Measurements from ENCODE around the gene CYFIP2.

GRCh38 chr5:157390551-157391297 is 124.8 kb downstream of the CYFIP2 start:
- TF ChIP-seq CTCF (conservative IDR thresholded peaks at IDR 0.05 in 1 of 2, IDR thresholded peaks at IDR 0.05 in 1 of 2; ENCODE audit: low read depth in 1 of 2, low read length in 2 of 2) (no peak), EZH2 (IDR thresholded peaks at IDR 0.05; ENCODE audit: low read length, missing control alignments) (no peak)

Measured in fibroblast of lung (primary cell).